ENCODE data around the gene CERK. TPM values are rescaled to one million over a fixed set of nuclear protein-coding genes. Genes with fewer than 3 reads are reported as not detected.

CERK gene
- total and polyA plus RNA-seq, 7 donors = 23.9 to 45.5 (median 28.2) TPM

DNA sequence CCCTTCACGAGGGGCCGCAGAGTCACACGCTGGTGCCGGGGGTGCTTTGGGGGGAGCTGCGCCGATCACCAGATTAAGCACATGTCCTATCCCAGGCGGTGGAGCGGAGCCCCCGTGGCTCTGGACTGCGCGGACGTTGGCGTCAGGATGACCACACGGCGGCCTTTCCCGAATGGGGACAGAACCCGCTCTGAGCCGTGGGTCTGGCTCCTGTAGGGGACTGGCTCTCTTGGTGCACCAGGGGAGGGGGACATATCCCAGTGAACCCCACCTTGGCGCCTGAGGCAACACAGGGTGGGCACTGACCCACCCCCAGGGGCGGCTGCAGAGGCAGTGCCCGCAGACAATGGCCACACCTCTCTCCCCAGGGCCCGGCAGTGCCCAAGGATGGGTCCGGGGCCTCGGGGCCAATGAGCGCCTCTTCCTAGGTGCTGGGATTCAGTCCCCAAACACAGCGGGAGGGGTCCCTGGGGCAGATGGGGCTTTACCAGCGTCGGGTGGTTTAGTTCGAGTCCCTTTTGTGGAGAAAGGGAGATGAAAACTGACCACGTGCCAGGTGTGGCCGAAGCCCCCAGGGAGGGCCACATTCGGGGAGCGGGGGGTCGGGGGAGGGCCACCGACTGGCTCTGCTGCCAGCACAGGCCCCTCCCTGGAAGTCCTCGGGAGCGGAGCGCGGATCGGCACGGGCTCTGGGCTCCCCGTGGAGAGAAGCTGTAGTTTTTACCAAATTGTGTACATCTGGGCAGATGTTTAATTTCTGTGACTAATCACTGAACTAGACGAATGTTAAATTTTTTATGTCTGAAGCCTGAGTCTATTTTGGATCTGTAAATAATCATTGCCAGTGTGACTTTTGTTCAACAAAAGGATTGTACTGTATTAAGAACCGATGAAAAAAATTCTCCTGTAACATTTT is 59.0 kb downstream of the CERK start:
- WGBS, 2 donors = 88 to 90% methylated on average over 44 of the region's 44 CpGs
- no peak for DNase-seq
- intact Hi-C loops (cut with DNase I) = no loop called here
- Histone ChIP-seq H3K9me3 (no peaks in the 10 kb centered on the region), H3K4me3 (no peak overlapping the region), H3K36me3 (peaks cover 0 to 25% (median 0%) of the 10 kb centered on the region in 4 donors), H3K27ac (peak overlapping the region in 1 of 4 donors; percentile 50), H3K27me3 (no peaks in the 10 kb centered on the region), H3K4me1 (peaks cover 0 to 12% (median 0%) of the 10 kb centered on the region in 4 donors)
- TF ChIP-seq POLR2A (IDR thresholded peaks at IDR 0.05) = no peak
- TF ChIP-seq EP300 (IDR thresholded peaks at IDR 0.05) = no peak

DNA sequence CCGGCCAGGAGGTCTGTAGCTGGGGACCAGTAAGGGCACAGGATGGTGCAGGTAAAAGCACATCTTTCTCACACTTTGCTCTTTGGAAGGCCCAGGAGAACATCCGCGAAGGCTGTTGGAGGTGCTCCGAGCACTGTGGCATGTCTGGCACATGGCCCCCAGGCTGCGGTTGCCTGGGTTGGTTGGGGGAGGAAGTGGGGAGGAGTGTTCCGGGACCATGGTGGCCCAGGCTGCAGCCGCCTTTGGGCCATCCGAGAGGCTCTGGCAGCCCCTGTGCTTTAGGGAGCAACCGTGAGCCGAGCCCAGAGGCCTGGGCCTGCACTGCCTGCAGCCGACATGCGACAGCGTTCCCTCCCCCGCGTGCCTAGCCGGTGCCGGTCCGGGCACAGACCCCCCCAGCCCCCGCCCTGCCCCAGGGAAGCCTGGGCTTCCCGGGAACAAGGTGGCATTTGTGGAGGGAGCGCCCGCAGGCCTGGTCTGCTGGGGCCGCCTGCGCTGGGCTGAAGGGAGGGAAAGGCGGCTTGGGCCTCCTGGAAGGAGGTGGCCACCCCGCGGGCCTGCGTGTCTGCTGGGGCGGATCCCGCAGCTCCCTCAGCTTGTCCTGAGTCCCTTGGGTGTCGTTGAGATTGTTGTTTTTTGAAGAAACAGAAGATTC is 59.9 kb downstream of the CERK start:
- no peak overlapping the region for H3K27ac ChIP-seq
- peaks cover 0 to 12% (median 0%) of the 10 kb centered on the region in 4 donors for H3K4me1 ChIP-seq
- TF ChIP-seq EP300 (IDR thresholded peaks at IDR 0.05) = no peak
- TF ChIP-seq POLR2A (IDR thresholded peaks at IDR 0.05) = no peak
- TF ChIP-seq, protein P1, sequence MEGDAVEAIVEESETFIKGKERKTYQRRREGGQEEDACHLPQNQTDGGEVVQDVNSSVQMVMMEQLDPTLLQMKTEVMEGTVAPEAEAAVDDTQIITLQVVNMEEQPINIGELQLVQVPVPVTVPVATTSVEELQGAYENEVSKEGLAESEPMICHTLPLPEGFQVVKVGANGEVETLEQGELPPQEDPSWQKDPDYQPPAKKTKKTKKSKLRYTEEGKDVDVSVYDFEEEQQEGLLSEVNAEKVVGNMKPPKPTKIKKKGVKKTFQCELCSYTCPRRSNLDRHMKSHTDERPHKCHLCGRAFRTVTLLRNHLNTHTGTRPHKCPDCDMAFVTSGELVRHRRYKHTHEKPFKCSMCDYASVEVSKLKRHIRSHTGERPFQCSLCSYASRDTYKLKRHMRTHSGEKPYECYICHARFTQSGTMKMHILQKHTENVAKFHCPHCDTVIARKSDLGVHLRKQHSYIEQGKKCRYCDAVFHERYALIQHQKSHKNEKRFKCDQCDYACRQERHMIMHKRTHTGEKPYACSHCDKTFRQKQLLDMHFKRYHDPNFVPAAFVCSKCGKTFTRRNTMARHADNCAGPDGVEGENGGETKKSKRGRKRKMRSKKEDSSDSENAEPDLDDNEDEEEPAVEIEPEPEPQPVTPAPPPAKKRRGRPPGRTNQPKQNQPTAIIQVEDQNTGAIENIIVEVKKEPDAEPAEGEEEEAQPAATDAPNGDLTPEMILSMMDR (IDR thresholded peaks at IDR 0.05) = no peak
- no peak for TF ChIP-seq POLR2AphosphoS5 (IDR thresholded peaks at IDR 0.05)
- 82 to 95% methylated on average over 31 of the region's 31 CpGs for WGBS, 2 donors
- no peak for DNase-seq
- H3K36me3 ChIP-seq = peaks cover 0 to 35% (median 3%) of the 10 kb centered on the region in 4 donors
- intact Hi-C loops (cut with DNase I) = no loop called here
- H3K27me3 ChIP-seq = no peaks in the 10 kb centered on the region
- H3K9me3 ChIP-seq = no peaks in the 10 kb centered on the region
- H3K4me3 ChIP-seq = no peak overlapping the region

DNA sequence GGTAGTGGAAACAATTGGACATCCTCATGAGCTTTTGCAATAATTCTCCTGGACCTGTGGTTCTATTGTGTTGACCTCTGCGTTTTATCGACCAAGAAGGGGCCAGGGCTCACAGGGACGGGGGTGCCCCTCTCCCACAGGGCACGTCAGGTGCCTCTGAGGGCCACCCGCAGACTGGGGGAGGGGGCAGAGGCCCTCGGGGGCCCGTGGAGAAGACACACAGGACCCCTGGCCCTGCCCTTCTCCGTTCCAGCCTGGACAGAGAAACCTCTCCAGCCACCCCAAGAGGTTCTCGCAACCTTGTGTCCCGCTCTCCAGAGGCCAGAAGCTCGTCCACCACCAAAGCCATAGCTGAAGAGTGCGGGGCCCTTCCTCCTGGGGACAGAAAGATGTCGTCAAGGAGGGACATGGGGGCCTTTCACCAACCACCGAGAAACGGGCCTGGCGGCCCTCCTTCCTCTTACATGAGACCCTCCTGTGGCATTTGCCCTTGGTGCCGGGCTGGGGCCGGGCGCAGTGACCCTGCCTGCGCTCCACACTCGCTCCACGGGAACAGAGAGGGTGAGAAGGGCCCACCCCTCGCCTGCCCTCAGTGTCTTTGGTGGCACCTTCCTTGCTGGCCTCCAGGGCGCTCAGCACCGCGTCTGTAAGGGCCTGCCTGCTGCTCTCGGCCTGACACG is 60.6 kb downstream of the CERK start:
- Histone ChIP-seq H3K4me1 (peaks cover 0 to 12% (median 0%) of the 10 kb centered on the region in 4 donors), H3K36me3 (peaks cover 0 to 38% (median 3%) of the 10 kb centered on the region in 4 donors), H3K4me3 (no peak overlapping the region), H3K27ac (no peak overlapping the region), H3K27me3 (no peaks in the 10 kb centered on the region), H3K9me3 (no peaks in the 10 kb centered on the region)
- intact Hi-C loops (cut with DNase I) = no loop called here
- 94% methylated on average over 28 of the region's 28 CpGs for WGBS, 2 donors
- TF ChIP-seq, protein P1 (IDR thresholded peaks at IDR 0.05) = no peak
- TF ChIP-seq POLR2A (IDR thresholded peaks at IDR 0.05) (no peak), POLR2AphosphoS5 (IDR thresholded peaks at IDR 0.05) (no peak), EP300 (IDR thresholded peaks at IDR 0.05) (no peak)
- DNase-seq = no peak

DNA sequence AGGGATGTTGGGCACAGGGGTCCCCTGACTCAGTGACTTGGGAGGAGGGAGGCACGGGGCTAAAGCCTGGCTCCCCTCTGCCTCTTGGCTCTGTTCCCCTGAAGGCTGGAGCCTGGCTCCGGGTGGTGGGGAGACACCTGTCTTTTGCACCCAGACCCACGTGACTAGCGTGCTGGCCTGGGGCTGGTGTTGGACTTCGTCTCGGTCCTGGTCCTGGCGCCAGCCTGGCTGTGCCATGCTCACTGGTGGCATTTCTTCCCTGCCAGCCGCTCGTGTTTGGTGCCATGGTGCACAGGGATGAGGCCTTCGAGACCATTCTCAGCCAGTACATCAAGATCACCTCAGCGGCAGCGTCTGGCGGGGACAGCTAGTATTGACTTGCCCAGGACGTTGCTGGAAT is 61.2 kb downstream of the CERK start:
- intact Hi-C loops (cut with DNase I) = no loop called here
- TF ChIP-seq, protein P1 (IDR thresholded peaks at IDR 0.05) = no peak
- TF ChIP-seq POLR2AphosphoS5 (IDR thresholded peaks at IDR 0.05) (no peak), POLR2A (IDR thresholded peaks at IDR 0.05) (no peak), EP300 (IDR thresholded peaks at IDR 0.05) (no peak)

More for the DNA sequence above, 61.2 kb downstream of the CERK start:
- H3K36me3 ChIP-seq = peaks cover 0 to 38% (median 3%) of the 10 kb centered on the region in 4 donors
- H3K9me3 ChIP-seq = no peaks in the 10 kb centered on the region
- no peak for DNase-seq
- H3K27me3 ChIP-seq = no peaks in the 10 kb centered on the region
- H3K27ac ChIP-seq = no peak overlapping the region
- WGBS, 2 donors = 94% methylated on average over 14 of the region's 14 CpGs
- H3K4me3 ChIP-seq = no peak overlapping the region
- peaks cover 0 to 12% (median 0%) of the 10 kb centered on the region in 4 donors for H3K4me1 ChIP-seq
